Astrocyte of the cerebellum (primary cell): ENCODE measurements around the gene EHMT2.

ENCODE experiments used
- DNase-seq: peaks from one replicate; pipeline ENCODE4 v3.0.0-alpha.2; 2011; ENCODE audit warnings: low read depth
- H3K4me3 ChIP-seq: 2 replicates; pipeline ENCODE4 v1.5.1; 2011; ENCODE audit warnings: mild to moderate bottlenecking, low read depth, low read length, moderate library complexity
- CTCF ChIP-seq: IDR thresholded peaks from 2 replicates; pipeline ENCODE4 v1.5.1; 2012; ENCODE audit warnings: low read length, low read depth, moderate library complexity, mild to moderate bottlenecking; ENCODE audit errors: missing control alignments
- in situ Hi-C: cut with HindIII; loops from 2 replicates; pipeline ENCODE4 v1.10.0; 2017; ENCODE audit warnings: low sequenced_read_pairs

The EHMT2 gene

GRCh38 chr6:31899882-31900722 lies 2.6 kb upstream of the EHMT2 start:
- no peak for DNase-seq
- TF ChIP-seq CTCF: no peak
- in situ Hi-C loops: no loop called here
- H3K4me3 ChIP-seq: no peak overlapping the region

GRCh38 chr6:31899215-31899614 lies 1.7 kb upstream of the EHMT2 start:
- DNase-seq: no peak
- in situ Hi-C loops: no loop called here
- TF ChIP-seq CTCF: no peak
- H3K4me3 ChIP-seq: no peak overlapping the region

- no peak for TF ChIP-seq CTCF
- DNase-seq: no peak
- in situ Hi-C loops: no loop called here
- H3K4me3 ChIP-seq: peak overlapping the region; percentile 92
Measured at GRCh38 chr6:31898383-31899011, 999 bp upstream of the EHMT2 start.

- H3K4me3 ChIP-seq: peak overlapping the region; percentile 92
- no peak for DNase-seq
- TF ChIP-seq CTCF: no peak
- in situ Hi-C loops: no loop called here
Measured at GRCh38 chr6:31896856-31897611, 464 bp downstream of the EHMT2 start.

- in situ Hi-C loops: no loop called here
- no peak for TF ChIP-seq CTCF
- peak overlapping the region; percentile 92 for H3K4me3 ChIP-seq
- DNase-seq: no peak
Measured at GRCh38 chr6:31896493-31896855, 1.0 kb downstream of the EHMT2 start.

- in situ Hi-C loops: no loop called here
- no peak for DNase-seq
- no peak overlapping the region for H3K4me3 ChIP-seq
- TF ChIP-seq CTCF: no peak
Measured at GRCh38 chr6:31892821-31893220, 4.7 kb downstream of the EHMT2 start.
